AG09319 (cell line): ENCODE data around the gene ZNRF3.

Source experiments
- DNase-seq: peaks from one replicate; pipeline ENCODE4 v3.0.0-alpha.2; 2010; ENCODE audit warnings: low read depth; ENCODE audit errors: extremely low read depth
- CTCF ChIP-seq: IDR thresholded peaks from 2 replicates; pipeline ENCODE4 v1.5.1; 2011; ENCODE audit warnings: low read depth, mild to moderate bottlenecking, inconsistent platforms, low read length, moderate library complexity

Gene ZNRF3

GRCh38 chr22:28917747-28918549 lies 34.6 kb downstream of the ZNRF3 start:
- no peak for TF ChIP-seq CTCF
- DNase-seq = no peak

DNA sequence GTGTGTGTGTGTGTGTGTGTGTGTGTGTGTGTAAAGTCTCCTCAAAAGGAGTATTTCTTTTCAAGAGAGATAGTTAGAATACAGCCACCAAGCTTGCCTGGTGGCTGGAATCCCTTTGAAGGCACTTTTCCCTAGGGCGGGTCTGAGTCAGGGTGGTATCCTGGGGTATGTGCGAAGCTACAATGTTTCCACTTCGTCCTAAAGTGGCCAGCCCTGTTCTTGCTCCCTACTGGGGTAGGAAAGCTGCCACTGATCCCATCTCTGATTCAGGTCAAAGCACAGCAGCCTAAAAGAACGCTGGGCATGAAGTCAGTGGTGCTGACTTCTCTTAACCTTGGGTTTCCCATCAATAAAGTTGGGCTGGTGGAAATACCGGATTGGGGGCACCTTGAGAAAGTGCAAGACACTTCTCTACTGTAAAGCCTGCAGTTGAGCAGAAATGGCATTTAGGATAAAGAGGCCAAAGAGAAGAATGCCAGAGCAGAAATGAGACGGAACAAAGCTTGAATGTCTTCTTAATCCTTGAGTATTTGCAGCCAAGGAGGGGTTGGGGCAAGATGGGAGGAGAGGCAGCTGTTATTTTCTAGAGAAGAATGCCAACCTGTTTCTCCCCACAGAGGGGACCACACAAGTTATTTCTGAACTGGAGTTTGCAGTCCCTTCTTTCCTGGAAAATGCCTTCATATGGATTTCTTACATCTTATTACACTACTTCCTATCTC lies 35.3 kb downstream of the ZNRF3 start:
- TF ChIP-seq CTCF = no peak
- no peak for DNase-seq

DNA sequence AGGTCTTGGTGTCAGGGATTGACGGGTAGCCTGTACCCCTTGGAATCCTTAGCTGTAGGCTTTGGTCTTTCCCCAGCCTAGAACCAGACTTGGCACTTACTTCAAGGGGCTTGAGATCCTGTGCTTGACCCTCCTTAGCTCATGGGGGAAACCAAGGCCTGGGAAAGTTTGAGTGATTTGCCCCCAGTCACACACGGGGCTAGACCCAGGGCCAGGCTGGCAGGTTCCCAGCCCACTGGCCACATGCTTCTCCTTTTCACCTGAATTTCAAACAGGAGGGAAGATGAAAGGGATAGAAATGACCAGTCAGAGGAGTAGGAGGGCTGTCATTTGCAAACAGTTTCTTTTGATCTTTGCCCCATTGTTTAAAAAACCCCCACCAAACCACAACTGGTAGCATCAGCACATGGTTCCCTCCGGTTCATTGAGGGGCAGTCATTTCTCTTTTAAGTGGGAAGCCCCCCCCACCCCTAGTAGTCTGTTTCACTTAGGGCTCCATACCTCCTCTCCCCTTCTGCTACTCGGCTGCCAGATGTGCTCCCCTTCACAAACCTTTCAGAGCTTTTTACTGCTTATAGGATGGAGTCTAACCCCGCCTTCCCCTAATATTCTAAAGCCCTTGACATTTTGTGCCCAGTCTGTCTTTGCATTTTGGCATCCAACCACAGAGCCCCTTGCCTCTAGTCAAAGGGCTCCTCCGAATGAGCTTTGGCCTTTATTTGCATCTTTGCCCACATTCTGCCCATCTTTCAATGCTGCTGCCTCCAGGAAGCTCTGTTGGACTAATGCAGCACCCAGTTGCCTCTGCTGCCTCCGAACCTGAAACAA lies 37.6 kb downstream of the ZNRF3 start:
- DNase-seq = no peak

GRCh38 chr22:28921585-28921879 lies 38.2 kb downstream of the ZNRF3 start:
- TF ChIP-seq CTCF = no peak
- DNase-seq = no peak

More for the DNA sequence above, 37.6 kb downstream of the ZNRF3 start:
- no peak for TF ChIP-seq CTCF

DNA sequence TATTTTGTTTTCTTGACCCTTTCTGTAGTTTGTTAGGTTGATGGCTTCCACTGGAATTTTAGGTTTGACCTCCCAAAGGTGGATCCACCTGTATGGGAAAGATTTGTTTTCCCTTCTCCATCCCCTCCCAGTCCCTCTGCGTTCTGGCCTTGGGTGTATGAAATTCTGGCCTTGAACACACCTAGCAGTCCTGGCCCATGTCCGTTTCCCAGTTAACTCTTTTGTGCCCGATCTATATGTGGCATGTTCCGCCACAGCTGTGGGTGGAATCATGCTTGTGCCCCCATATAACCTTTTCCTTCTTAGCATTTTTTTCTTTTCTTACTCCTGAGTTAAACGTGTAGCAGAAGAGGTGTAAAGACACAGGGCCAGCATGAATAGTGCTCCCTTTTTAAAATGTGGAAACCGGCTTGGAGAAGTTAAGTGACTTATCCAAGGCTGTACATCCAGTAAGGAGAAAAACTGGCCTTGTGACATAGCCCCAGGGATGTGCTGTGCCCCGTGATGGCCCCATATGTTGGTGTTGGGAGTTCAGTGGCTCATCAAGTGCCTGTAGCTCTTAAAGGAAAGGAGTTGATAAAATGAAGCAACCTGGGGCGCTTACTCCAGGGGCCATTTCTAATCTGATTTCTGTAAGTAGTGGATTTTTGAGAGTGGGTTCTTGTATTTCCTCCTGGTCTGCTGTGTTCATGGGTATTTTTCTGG lies 39.3 kb downstream of the ZNRF3 start:
- TF ChIP-seq CTCF = no peak
- DNase-seq = no peak

DNA sequence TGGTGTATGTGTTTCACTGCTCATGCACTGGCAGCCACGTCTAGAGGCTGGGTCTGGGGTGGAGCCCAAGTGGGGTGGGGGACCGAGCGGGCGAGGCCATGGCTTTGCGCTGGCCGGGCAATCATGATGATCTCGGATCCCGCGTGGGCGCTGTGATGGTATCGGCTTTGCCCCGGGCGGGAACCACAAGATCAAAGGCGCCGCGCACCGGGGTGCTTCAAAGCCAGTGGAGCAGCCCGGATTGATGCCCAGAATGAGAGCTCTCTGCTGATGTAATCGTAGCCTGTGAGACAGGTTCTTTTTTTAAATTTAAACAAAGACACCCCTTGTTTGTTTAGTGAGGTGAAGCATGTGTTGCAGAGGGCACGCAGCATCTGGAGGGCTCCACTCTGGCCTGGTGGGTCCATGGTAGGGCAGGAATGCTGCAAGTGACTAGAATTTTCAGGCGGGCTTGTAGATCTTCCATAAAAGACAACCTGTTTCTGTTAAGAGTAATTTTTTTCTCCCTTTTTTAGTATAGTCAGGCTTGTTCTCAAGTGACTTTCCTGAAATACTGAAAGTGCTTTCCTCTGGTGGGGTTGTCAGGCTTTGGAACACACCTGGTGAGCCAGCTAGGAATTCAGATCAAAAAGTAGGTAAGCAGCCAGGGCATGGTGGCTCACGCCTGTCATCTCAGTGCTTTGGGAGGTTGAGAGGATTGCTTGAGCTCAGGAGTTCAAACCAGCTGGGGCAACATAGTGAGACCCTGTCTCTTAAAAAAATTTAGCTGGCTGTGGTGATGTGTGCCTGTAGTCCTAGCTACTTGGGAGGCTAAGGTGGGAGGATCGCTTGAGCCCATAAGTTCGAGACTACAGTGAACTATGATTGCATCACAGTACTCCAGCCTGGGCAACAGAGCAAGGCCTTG lies 40.7 kb downstream of the ZNRF3 start:
- DNase-seq = no peak
- no peak for TF ChIP-seq CTCF
